ENCODE results near the gene ZNF582.

ZNF582 gene

GRCh38 chr19:56333506-56333905, 59.8 kb downstream of the ZNF582 start:
- peak; percentile 64 for DNase-seq (ENCODE audit: low spot score)
- TF ChIP-seq CTCF (IDR thresholded peaks at IDR 0.05; ENCODE audit: extremely low read depth, insufficient read depth, missing control alignments): peak; percentile 89
- in situ Hi-C loops (cut with MboI; ENCODE audit: low pct_unique_long_range_greater_than_20kb, low sequenced_read_pairs, unreplicated experiment): no loop called here
